HG02588 (cell line): ENCODE measurements around the gene KCNF1.

ENCODE experiments used
- ATAC-seq: cut with Tn5 transposase; IDR thresholded peaks from one replicate; pipeline ENCODE4 v1.9.1; 2021; ENCODE audit warnings: mild to moderate bottlenecking, moderate library complexity; ENCODE audit not compliant: unreplicated experiment

Gene KCNF1, protein sequence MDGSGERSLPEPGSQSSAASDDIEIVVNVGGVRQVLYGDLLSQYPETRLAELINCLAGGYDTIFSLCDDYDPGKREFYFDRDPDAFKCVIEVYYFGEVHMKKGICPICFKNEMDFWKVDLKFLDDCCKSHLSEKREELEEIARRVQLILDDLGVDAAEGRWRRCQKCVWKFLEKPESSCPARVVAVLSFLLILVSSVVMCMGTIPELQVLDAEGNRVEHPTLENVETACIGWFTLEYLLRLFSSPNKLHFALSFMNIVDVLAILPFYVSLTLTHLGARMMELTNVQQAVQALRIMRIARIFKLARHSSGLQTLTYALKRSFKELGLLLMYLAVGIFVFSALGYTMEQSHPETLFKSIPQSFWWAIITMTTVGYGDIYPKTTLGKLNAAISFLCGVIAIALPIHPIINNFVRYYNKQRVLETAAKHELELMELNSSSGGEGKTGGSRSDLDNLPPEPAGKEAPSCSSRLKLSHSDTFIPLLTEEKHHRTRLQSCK

DNA sequence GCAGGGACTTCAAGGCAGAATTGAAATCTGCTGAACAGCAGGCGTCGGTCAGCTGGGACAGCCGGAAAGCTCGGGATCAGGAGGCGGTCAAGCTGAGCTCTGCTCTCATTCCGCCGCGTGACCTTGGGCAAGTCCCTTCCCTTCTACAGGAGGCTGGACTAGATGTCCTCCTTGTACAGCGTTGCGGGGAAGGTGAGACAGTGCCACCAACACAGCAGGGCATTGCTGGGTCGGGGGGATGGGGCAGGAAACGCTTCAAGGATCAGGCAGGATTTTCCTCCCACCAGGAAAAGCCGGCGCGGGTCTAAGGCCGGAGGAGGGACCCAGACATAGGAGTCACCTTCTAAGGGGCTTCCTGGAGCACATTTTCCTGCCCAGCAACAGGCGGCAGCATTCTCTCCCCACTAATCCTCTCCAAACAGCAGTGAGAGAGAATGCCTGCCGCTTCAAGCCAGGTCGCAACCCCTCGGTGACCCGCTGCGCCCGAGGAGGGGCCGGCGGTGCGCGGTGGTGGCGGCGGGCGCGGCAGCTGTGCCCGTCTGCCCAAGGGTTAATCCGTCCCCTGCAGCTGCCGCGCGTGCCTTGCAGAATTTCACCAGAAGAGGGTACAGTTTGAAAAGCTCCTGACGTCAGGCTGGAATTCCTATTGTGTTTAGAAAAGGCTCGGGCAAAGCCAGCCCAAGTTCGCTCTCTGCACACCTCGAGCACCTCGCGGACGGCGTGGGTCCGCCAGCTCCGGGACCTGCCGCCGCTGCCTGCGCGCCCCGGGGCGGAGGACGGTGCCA, at the start of gene KCNF1:
TSS of gene KCNF1 (plus strand) at position 644 of the 785 bp plus-strand sequence. CDS start 493 bp downstream, outside the sequence.
- no peak for ATAC-seq

GRCh38 chr2:10862330-10862729, 49.4 kb upstream of the KCNF1 start:
- ATAC-seq: no peak

DNA sequence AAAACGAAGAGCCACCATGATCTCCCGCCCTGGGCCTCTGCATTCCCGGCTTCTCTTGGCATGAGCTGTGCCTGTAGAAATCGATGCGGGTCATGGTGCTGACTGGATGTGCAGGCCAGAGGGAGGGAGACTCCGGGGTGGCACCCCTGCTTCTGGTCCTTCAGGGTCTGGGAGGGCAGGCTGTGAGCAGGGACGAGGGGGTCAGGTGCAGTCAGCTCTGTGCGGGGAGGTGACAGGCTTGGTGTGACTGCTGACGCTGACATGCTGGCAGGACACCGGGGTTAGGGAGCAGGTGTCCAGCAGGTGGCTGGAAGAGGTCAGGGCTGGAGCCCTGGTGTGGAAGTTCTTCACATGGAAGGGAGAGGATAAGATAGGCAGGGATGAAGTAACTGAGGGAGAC, 48.7 kb upstream of the KCNF1 start:
- no peak for ATAC-seq

DNA sequence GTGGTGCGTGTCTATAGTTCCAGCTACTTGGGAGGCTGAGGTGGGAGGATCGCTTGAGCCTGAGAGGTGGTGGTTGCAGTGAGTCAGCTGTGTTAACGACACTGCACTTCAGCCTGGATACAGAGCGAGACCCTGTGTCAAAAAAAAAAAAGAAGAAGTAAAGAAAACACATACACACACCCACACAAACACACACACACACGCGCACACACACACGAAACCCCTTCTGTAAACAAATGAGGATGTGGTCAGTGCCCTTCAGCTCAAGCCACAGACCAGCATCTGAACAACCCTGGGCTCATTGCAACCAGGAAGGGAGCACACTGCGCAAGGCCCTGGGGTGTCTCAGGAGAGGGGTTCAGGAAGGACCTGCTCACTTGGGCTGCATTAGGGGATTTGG, 47.9 kb upstream of the KCNF1 start:
- ATAC-seq: peak; percentile 62

GRCh38 chr2:10864251-10864650, 47.5 kb upstream of the KCNF1 start:
- no peak for ATAC-seq

- ATAC-seq: peak; percentile 88
These were observed 46.7 kb upstream of the KCNF1 start for GRCh38 chr2:10864861-10865636.

- no peak for ATAC-seq
These were observed 45.9 kb upstream of the KCNF1 start for GRCh38 chr2:10865841-10866240.

DNA sequence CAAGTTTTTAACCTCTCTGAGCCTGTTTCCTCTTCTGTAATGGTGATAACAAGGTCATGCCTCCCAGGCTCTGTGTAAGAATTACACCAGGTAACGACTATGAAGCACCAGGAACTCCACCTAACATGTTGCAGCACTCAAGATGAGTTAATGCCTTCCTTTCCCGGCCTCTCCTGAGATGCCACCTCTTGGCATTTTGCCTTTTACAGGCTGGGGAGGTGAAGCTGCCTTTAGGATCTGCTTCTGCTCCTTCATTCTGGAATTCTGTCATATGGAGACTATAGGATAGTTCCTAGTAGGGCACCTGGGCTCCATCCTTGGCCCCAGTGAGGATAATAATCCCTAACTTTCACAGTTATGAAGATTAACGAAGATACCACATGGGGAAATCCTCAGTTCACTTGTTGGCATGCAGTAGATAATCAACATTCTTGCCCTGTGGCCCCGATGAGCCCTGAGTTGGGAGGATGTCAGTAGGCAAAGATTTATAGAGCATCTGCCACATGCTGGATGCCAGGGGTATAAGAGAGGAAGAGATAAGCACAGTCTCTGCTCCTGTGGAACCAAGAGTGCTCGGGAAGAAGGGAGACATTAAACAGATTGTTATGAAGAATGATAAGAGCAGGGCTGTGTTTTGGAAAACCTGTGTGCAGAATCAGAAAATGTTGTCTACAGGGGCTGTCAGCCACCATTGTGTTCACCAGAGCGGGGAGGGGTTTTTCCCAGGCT, 43.9 kb upstream of the KCNF1 start:
- no peak for ATAC-seq

DNA sequence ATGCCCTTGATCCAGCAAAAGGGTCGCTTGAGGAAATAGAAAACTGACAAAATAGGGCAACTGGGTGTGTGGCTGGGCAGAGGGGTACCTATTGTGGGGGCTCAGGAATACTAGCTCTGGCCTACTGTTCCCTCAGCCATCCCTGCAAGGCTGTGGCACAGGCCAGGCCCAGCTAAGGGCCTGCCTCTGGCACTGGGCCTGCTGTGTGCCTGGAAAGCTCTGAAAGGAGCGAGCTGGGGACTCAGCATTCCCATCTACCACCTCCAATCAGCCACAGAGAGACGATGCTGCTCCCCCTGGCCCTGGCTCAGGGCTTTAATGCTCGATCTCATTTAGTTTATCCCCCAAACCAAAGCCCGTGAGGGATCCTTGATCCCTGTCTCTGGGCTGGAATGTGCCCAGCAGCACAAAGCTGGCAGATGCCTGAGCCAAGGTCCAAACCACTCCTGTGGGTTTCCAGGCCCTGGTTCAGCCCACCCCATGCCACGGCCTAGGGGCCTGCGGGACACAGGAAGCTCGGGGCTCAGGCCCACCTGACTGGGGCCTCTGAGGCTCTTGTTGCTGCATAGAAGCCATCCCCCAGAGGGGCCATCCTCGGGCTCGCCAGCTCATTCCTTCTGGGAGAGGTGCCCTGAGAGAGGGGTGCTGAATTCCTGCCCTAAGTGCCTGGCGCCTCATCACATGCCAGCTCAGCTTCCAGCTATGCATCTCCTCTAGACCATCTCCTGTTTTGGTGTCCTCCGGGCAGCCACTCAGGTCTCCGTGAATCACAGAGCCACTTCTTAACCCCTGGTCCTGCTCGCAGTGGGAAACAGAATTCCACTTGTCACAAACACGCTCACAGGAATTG, 43.0 kb upstream of the KCNF1 start:
- no peak for ATAC-seq

- ATAC-seq: no peak
These were observed 39.8 kb upstream of the KCNF1 start for GRCh38 chr2:10871978-10872377.

- ATAC-seq: no peak
These were observed 38.6 kb upstream of the KCNF1 start for GRCh38 chr2:10873171-10873570.

DNA sequence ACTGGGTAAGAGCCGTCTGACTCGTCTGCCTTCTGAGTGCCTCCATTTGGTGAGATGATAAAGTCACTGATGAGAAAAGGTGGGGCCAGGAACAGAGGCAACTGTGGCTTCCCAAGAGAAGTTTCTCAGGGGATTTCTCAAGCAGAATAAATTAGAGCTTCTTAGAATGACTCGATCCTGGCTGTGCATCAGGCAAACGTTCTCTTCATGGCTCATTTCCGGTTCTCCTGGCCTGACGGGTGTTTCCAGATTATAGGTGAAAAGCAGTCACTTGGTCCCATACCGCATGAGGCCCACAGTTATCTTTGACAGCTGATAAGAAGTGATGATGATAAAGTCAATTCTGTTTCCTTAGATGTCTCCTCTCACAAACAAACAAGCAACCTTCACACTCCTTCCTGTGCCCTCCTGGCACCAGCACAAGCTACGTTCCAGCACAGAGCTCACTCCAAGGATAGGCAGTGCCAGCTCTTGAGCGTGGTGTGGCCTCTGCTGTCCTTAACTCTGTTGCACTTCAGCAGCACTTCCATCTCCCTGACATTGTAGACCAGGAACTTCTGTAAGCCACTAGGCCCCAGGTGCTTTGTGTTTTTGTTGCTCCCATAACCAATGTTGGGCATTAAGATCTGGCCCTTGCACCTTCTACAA, 37.8 kb upstream of the KCNF1 start:
- no peak for ATAC-seq

- ATAC-seq: no peak
These were observed 36.6 kb upstream of the KCNF1 start for GRCh38 chr2:10875126-10875525.

DNA sequence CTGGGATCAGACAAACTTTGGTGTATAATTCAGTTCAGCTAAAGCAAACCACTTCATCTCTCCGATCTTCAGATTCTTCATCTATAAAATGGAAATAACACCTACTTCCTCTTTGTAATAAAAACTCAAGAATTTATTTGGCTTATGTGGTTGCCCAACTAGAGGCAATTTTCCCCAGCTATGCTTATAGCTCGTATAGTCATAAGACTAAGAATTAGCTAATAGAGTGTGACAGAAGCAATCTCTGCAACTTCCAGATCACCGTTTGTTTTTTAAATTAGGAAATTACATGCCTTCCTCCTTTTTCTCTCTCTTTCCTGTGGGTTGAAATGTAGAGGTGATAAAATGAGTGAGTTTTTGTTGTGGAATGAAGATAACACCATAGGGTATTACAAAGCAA, 35.3 kb upstream of the KCNF1 start:
- no peak for ATAC-seq

- ATAC-seq: no peak
These were observed 34.8 kb upstream of the KCNF1 start for GRCh38 chr2:10876963-10877362.

- no peak for ATAC-seq
These were observed 34.1 kb upstream of the KCNF1 start for GRCh38 chr2:10877651-10878111.

GRCh38 chr2:10878268-10878915, 33.3 kb upstream of the KCNF1 start:
- no peak for ATAC-seq

DNA sequence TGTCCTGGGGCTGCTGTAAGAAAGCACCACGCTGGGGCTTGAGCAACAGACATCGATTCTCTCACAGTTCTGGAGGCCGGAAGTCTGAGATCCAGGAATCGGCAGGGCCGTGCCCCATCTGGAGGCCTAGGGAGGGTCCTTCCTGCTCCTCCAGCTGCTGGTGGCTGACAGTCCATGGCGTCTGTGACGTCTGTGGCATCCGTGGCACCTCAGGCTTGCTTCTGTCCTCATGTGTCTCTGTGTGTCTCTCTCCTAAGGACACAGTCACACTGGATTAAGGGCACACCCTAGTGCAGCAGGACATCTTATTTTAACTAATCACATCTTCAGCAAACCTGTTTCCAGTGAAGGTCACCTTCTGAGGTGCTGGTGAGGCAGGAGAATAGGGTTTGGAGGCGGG, 32.6 kb upstream of the KCNF1 start:
- no peak for ATAC-seq
